GM21423 (cell line): ENCODE data around the gene EMC6.

Experiments used
- ATAC-seq: cut with Tn5 transposase; IDR thresholded peaks from one replicate; pipeline ENCODE4 v1.9.1; 2021; ENCODE audit warnings: mild to moderate bottlenecking, moderate library complexity; ENCODE audit not compliant: unreplicated experiment

The EMC6 gene

GRCh38 chr17:3668279-3669084 is at the start of gene EMC6, which contains the start of gene TAX1BP3:
Gene EMC6 (plus strand): TSS chr17:3668812. CDS start chr17:3669147, 335 bp downstream.
Gene TAX1BP3 (minus strand): TSS chr17:3668578. CDS start chr17:3668526, 52 bp downstream.
- peak; percentile 89 for ATAC-seq

- no peak for ATAC-seq
These were observed 47.4 kb upstream of the EMC6 start for GRCh38 chr17:3621146-3621720.

- ATAC-seq = no peak
These were observed 45.5 kb upstream of the EMC6 start for GRCh38 chr17:3622977-3623594.

- ATAC-seq = no peak
These were observed 41.5 kb upstream of the EMC6 start for GRCh38 chr17:3626831-3627768.

GRCh38 chr17:3627769-3628167 is 40.8 kb upstream of the EMC6 start:
- ATAC-seq = no peak

- ATAC-seq = no peak
These were observed 37.8 kb upstream of the EMC6 start for GRCh38 chr17:3630781-3631180.

- ATAC-seq = no peak
These were observed 36.3 kb upstream of the EMC6 start for GRCh38 chr17:3632287-3632686.

- no peak for ATAC-seq
These were observed 33.0 kb upstream of the EMC6 start for GRCh38 chr17:3635474-3636153.

- peak; percentile 91 for ATAC-seq
These were observed 32.3 kb upstream of the EMC6 start, which contains the start of the genes CTNS and SHPK for GRCh38 chr17:3636154-3636907. Gene CTNS (plus strand): TSS chr17:3636760. CDS start chr17:3640207, 3,447 bp downstream. Gene SHPK (minus strand): TSS chr17:3636250. CDS start chr17:3636219, 31 bp downstream.

- peak; percentile 4 for ATAC-seq
These were observed 31.7 kb upstream of the EMC6 start for GRCh38 chr17:3636908-3637373.

GRCh38 chr17:3639981-3640596 is 28.5 kb upstream of the EMC6 start:
- no peak for ATAC-seq

GRCh38 chr17:3641014-3641413 is 27.6 kb upstream of the EMC6 start:
- ATAC-seq = no peak

- ATAC-seq = no peak
These were observed 26.7 kb upstream of the EMC6 start for GRCh38 chr17:3641717-3642486.

GRCh38 chr17:3643889-3644349 is 24.7 kb upstream of the EMC6 start:
- no peak for ATAC-seq

- no peak for ATAC-seq
These were observed 23.3 kb upstream of the EMC6 start for GRCh38 chr17:3645310-3645709.

GRCh38 chr17:3647251-3647650 is 21.4 kb upstream of the EMC6 start:
- no peak for ATAC-seq

- ATAC-seq = no peak
These were observed 20.6 kb upstream of the EMC6 start for GRCh38 chr17:3647769-3648555.
